HG03575 (cell line): ENCODE data around the gene ATG4C.

ENCODE experiments used
- ATAC-seq: cut with Tn5 transposase; IDR thresholded peaks from one replicate; pipeline ENCODE4 v1.9.1; 2021; ENCODE audit not compliant: unreplicated experiment, insufficient number of reproducible peaks, low FRiP score; ENCODE audit errors: extremely low read depth

Gene ATG4C

GRCh38 chr1:62832276-62832675 is 48.3 kb downstream of the ATG4C start:
- no peak for ATAC-seq

- ATAC-seq: no peak
Measured at GRCh38 chr1:62833529-62833928, 49.6 kb downstream of the ATG4C start.

GRCh38 chr1:62834400-62834961 is 50.5 kb downstream of the ATG4C start:
- ATAC-seq: no peak

GRCh38 chr1:62836856-62837540 is 53.1 kb downstream of the ATG4C start:
- ATAC-seq: no peak

- no peak for ATAC-seq
Measured at GRCh38 chr1:62840555-62840954, 56.6 kb downstream of the ATG4C start.

GRCh38 chr1:62841587-62842169 is 57.7 kb downstream of the ATG4C start:
- ATAC-seq: peak; percentile 58

GRCh38 chr1:62844030-62844429 is 60.1 kb downstream of the ATG4C start:
- no peak for ATAC-seq

GRCh38 chr1:62849031-62849430 is 65.1 kb downstream of the ATG4C start:
- ATAC-seq: no peak

- ATAC-seq: no peak
Measured at GRCh38 chr1:62852253-62852652, 68.3 kb downstream of the ATG4C start.

- no peak for ATAC-seq
Measured at GRCh38 chr1:62856960-62857359, 73.0 kb downstream of the ATG4C start.

GRCh38 chr1:62869217-62869754 is 85.4 kb downstream of the ATG4C start:
- ATAC-seq: no peak

GRCh38 chr1:62870148-62870547 is 86.2 kb downstream of the ATG4C start:
- no peak for ATAC-seq

- no peak for ATAC-seq
Measured at GRCh38 chr1:62875676-62876075, 91.7 kb downstream of the ATG4C start.

GRCh38 chr1:62876535-62876934 is 92.6 kb downstream of the ATG4C start:
- no peak for ATAC-seq

- no peak for ATAC-seq
Measured at GRCh38 chr1:62877579-62877978, 93.6 kb downstream of the ATG4C start.

- ATAC-seq: no peak
Measured at GRCh38 chr1:62879962-62880361, 96.0 kb downstream of the ATG4C start.

GRCh38 chr1:62882201-62883104 is 98.5 kb downstream of the ATG4C start:
- no peak for ATAC-seq

GRCh38 chr1:62884156-62884740 is 100.3 kb downstream of the ATG4C start:
- no peak for ATAC-seq
